Measurements from ENCODE around the gene UXS1.

DNA sequence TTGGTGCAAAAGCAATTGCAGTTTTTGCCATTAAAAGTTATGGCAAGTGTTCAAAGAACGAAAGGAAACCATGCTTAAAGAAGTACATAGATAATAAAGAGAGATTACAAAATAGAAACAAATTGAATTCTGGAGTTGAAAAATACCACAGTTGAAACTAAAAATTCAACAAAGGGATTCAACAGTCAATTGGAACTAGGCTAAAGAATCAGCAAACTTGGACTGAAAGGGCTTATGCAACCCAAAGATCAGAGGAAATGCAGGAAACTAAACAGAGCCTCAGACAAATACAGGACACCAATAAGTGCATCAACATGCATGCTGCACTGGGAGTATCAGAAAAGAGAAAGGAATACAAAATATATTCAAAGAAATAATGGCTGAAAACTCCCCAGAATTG, 40.3 kb downstream of the UXS1 start:
- TF ChIP-seq EZH2phosphoT487 (IDR thresholded peaks at IDR 0.05) = no peak
- TF ChIP-seq, protein P1, sequence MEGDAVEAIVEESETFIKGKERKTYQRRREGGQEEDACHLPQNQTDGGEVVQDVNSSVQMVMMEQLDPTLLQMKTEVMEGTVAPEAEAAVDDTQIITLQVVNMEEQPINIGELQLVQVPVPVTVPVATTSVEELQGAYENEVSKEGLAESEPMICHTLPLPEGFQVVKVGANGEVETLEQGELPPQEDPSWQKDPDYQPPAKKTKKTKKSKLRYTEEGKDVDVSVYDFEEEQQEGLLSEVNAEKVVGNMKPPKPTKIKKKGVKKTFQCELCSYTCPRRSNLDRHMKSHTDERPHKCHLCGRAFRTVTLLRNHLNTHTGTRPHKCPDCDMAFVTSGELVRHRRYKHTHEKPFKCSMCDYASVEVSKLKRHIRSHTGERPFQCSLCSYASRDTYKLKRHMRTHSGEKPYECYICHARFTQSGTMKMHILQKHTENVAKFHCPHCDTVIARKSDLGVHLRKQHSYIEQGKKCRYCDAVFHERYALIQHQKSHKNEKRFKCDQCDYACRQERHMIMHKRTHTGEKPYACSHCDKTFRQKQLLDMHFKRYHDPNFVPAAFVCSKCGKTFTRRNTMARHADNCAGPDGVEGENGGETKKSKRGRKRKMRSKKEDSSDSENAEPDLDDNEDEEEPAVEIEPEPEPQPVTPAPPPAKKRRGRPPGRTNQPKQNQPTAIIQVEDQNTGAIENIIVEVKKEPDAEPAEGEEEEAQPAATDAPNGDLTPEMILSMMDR (IDR thresholded peaks at IDR 0.05) = no peak
- TF ChIP-seq EZH2 (IDR thresholded peaks at IDR 0.05) = no peak

All from neural progenitor cell (in vitro differentiated cells).